ENCODE results near the gene RHOT2.
A peak's percentile ranks its signal among the peaks of the same experiment; 100 is the strongest.

The RHOT2 gene

GRCh38 chr16:667780-668518 lies at the start of gene RHOT2:
RHOT2 (plus strand) TSS chr16:668132; CDS start chr16:668200, 68 bp downstream.
- peak; percentile 90 to 96 for DNase-seq

GRCh38 chr16:619476-620100 lies 48.3 kb upstream of the RHOT2 start:
- no peak for DNase-seq

- no peak for DNase-seq
Measured at GRCh38 chr16:620700-621525, 47.0 kb upstream of the RHOT2 start.

- DNase-seq, result no peak
Measured at GRCh38 chr16:621526-622105, 46.3 kb upstream of the RHOT2 start.

GRCh38 chr16:622920-623280 lies 45.0 kb upstream of the RHOT2 start:
- no peak for DNase-seq

- no peak for DNase-seq
Measured at GRCh38 chr16:624526-625070, 43.3 kb upstream of the RHOT2 start.

GRCh38 chr16:625117-625976 lies 42.6 kb upstream of the RHOT2 start:
- DNase-seq, result no peak

GRCh38 chr16:625977-626765 lies 41.8 kb upstream of the RHOT2 start:
- no peak for DNase-seq

GRCh38 chr16:626787-627453 lies 41.0 kb upstream of the RHOT2 start:
- no peak for DNase-seq

- no peak for DNase-seq
Measured at GRCh38 chr16:627454-628239, 40.3 kb upstream of the RHOT2 start.

GRCh38 chr16:628321-629061 lies 39.4 kb upstream of the RHOT2 start:
- no peak for DNase-seq

- no peak for DNase-seq
Measured at GRCh38 chr16:629185-629832, 38.6 kb upstream of the RHOT2 start.

GRCh38 chr16:629833-630248 lies 38.1 kb upstream of the RHOT2 start:
- no peak for DNase-seq

GRCh38 chr16:630249-630814 lies 37.6 kb upstream of the RHOT2 start:
- peak in 1 of 2 donors; percentile 33 for DNase-seq

- no peak for DNase-seq
Measured at GRCh38 chr16:630815-631405, 37.0 kb upstream of the RHOT2 start, which contains the start of gene WFIKKN1. WFIKKN1 (plus strand) TSS chr16:630985; CDS start chr16:631254, 269 bp downstream.

- no peak for DNase-seq
Measured at GRCh38 chr16:631808-632358, 36.0 kb upstream of the RHOT2 start.
